ENCODE measurements around the gene CAPN3.

Gene CAPN3

GRCh38 chr15:42373936-42374335, 14.6 kb downstream of the CAPN3 start:
- no peak overlapping the region for H3K4me3 ChIP-seq (replicated peaks; ENCODE audit: insufficient read depth, low read length)
- TF ChIP-seq SPI1 (IDR thresholded peaks at IDR 0.05; ENCODE audit: borderline replicate concordance, low read depth) (no peak), GABPA (IDR thresholded peaks at IDR 0.05; ENCODE audit: low read depth) (no peak), POLR2AphosphoS5 (IDR thresholded peaks at IDR 0.05; ENCODE audit: low read depth) (no peak)
- TF ChIP-seq, protein P1, sequence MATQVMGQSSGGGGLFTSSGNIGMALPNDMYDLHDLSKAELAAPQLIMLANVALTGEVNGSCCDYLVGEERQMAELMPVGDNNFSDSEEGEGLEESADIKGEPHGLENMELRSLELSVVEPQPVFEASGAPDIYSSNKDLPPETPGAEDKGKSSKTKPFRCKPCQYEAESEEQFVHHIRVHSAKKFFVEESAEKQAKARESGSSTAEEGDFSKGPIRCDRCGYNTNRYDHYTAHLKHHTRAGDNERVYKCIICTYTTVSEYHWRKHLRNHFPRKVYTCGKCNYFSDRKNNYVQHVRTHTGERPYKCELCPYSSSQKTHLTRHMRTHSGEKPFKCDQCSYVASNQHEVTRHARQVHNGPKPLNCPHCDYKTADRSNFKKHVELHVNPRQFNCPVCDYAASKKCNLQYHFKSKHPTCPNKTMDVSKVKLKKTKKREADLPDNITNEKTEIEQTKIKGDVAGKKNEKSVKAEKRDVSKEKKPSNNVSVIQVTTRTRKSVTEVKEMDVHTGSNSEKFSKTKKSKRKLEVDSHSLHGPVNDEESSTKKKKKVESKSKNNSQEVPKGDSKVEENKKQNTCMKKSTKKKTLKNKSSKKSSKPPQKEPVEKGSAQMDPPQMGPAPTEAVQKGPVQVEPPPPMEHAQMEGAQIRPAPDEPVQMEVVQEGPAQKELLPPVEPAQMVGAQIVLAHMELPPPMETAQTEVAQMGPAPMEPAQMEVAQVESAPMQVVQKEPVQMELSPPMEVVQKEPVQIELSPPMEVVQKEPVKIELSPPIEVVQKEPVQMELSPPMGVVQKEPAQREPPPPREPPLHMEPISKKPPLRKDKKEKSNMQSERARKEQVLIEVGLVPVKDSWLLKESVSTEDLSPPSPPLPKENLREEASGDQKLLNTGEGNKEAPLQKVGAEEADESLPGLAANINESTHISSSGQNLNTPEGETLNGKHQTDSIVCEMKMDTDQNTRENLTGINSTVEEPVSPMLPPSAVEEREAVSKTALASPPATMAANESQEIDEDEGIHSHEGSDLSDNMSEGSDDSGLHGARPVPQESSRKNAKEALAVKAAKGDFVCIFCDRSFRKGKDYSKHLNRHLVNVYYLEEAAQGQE (IDR thresholded peaks at IDR 0.05; ENCODE audit: insufficient replicate concordance, low read depth) = no peak
- TF ChIP-seq, protein P2, sequence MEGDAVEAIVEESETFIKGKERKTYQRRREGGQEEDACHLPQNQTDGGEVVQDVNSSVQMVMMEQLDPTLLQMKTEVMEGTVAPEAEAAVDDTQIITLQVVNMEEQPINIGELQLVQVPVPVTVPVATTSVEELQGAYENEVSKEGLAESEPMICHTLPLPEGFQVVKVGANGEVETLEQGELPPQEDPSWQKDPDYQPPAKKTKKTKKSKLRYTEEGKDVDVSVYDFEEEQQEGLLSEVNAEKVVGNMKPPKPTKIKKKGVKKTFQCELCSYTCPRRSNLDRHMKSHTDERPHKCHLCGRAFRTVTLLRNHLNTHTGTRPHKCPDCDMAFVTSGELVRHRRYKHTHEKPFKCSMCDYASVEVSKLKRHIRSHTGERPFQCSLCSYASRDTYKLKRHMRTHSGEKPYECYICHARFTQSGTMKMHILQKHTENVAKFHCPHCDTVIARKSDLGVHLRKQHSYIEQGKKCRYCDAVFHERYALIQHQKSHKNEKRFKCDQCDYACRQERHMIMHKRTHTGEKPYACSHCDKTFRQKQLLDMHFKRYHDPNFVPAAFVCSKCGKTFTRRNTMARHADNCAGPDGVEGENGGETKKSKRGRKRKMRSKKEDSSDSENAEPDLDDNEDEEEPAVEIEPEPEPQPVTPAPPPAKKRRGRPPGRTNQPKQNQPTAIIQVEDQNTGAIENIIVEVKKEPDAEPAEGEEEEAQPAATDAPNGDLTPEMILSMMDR (IDR thresholded peaks at IDR 0.05; ENCODE audit: insufficient read depth, low read length) = no peak
- H3K27me3 ChIP-seq (ENCODE audit: insufficient read depth, poor library complexity, severe bottlenecking) = no peaks in the 10 kb centered on the region
- DNase-seq (ENCODE audit: low read depth in 1 of 2, low spot score in 1 of 2) = no peak
- no peak overlapping the region for H3K27ac ChIP-seq (replicated peaks)

DNA sequence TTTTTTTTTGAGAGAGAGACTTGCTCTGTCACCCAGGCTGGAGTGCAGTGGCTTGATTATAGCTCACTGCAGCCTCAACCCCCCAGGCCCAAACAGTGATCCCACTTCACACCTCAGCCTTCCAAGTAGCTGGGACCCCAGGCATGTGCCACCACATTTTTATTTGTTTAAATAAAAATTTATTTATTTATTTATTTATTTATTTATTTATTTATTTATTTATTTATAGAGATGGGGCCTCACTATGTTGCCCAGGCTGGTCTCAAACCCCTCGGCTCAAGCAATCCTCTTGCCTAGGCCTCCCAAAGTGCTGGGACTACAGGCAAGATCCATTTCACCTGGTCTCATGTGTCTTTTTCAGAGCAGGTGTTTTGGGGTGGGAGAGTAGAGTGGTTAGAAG, 15.5 kb downstream of the CAPN3 start:
- H3K4me3 ChIP-seq (replicated peaks; ENCODE audit: insufficient read depth, low read length) = no peak overlapping the region
- TF ChIP-seq, protein P2 (IDR thresholded peaks at IDR 0.05; ENCODE audit: insufficient read depth, low read length) = no peak
- TF ChIP-seq SPI1 (IDR thresholded peaks at IDR 0.05; ENCODE audit: borderline replicate concordance, low read depth) = no peak
- no peak for TF ChIP-seq GABPA (IDR thresholded peaks at IDR 0.05; ENCODE audit: low read depth)
- no peak for DNase-seq (ENCODE audit: low read depth in 1 of 2, low spot score in 1 of 2)
- H3K27ac ChIP-seq (replicated peaks) = no peak overlapping the region
- no peaks in the 10 kb centered on the region for H3K27me3 ChIP-seq (ENCODE audit: insufficient read depth, poor library complexity, severe bottlenecking)

- Histone ChIP-seq H3K4me3 (replicated peaks; ENCODE audit: insufficient read depth, low read length) (no peak overlapping the region), H3K27me3 (ENCODE audit: insufficient read depth, poor library complexity, severe bottlenecking) (no peaks in the 10 kb centered on the region), H3K27ac (replicated peaks) (no peak overlapping the region)
- TF ChIP-seq POLR2AphosphoS5 (IDR thresholded peaks at IDR 0.05; ENCODE audit: low read depth) (no peak), GABPA (IDR thresholded peaks at IDR 0.05; ENCODE audit: low read depth) (no peak)
- no peak for DNase-seq (ENCODE audit: low read depth in 1 of 2, low spot score in 1 of 2)
Observed at GRCh38 chr15:42375252-42375651, 16.0 kb downstream of the CAPN3 start.

GRCh38 chr15:42375941-42376340, 16.6 kb downstream of the CAPN3 start:
- no peak for TF ChIP-seq GABPA (IDR thresholded peaks at IDR 0.05; ENCODE audit: low read depth)
- TF ChIP-seq SPI1 (IDR thresholded peaks at IDR 0.05; ENCODE audit: borderline replicate concordance, low read depth) = no peak
- TF ChIP-seq, protein P2 (IDR thresholded peaks at IDR 0.05; ENCODE audit: insufficient read depth, low read length) = no peak
- TF ChIP-seq, protein P1 (IDR thresholded peaks at IDR 0.05; ENCODE audit: insufficient replicate concordance, low read depth) = no peak
- TF ChIP-seq POLR2AphosphoS5 (IDR thresholded peaks at IDR 0.05; ENCODE audit: low read depth) = no peak
- no peaks in the 10 kb centered on the region for H3K27me3 ChIP-seq (ENCODE audit: insufficient read depth, poor library complexity, severe bottlenecking)
- DNase-seq (ENCODE audit: low read depth in 1 of 2, low spot score in 1 of 2) = no peak
- no peak overlapping the region for H3K4me3 ChIP-seq (replicated peaks; ENCODE audit: insufficient read depth, low read length)
- no peak overlapping the region for H3K27ac ChIP-seq (replicated peaks)

Measured in HL-60 (cell line).